GM18868 (cell line): ENCODE data around the gene WNT2B.

Experiments used
- ATAC-seq: cut with Tn5 transposase; IDR thresholded peaks from one replicate; pipeline ENCODE4 v1.9.1; 2021; ENCODE audit warnings: mild to moderate bottlenecking, moderate library complexity; ENCODE audit not compliant: unreplicated experiment

Gene WNT2B

DNA sequence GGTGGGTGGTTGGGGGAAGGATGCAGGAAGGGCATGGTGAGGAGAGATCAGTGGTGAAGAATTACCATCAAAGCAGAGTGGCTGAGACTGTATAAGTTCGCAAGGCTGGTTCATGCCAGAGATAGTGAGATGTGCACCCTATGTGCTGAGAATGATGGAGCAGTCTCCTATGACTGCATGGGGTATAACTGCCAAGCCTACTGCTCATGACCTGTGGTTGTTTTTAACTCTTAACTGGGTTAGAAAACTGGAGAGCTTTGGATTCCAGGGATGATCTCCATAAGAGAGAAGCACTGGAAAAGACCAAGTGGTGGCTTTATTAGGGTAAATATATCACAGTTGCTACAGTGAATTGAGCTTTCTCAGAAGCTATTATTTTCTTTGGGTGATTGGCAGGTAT, 16.2 kb downstream of the WNT2B start:
- no peak for ATAC-seq

DNA sequence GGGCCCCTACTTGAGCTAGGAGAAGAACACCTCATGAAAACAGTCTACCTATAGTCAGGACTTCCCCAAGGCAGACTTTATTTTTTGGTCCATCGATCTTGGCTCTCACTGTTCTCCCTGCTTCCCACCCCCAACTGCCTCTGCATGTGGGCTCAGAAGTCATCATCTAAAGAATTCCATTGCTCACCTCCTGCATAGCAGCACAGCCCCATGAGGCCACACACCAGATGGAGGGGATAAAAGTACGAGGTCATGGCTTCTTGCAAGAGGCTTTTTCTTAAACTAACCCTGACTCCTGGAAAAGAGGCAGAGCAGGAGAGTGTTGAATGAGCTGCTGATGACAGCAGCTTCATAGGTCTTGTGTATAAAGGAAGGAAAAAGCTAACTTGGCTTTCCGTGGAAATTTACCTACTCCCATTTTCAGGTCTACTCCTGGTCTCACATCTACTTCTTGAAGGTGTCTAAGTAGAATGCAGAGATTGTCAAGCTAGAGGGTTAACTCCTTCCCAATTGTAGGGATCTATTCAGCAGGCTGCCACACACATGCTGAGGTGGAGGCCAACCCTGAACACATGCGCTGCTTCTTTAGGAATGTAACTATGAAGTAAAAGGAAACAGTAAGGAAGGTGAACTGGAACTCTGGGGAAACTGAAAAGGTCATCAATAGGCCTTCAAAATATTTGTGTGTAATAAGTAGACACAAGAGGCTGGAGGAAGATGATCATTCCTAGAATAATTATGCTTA, 18.7 kb downstream of the WNT2B start:
- ATAC-seq: no peak

DNA sequence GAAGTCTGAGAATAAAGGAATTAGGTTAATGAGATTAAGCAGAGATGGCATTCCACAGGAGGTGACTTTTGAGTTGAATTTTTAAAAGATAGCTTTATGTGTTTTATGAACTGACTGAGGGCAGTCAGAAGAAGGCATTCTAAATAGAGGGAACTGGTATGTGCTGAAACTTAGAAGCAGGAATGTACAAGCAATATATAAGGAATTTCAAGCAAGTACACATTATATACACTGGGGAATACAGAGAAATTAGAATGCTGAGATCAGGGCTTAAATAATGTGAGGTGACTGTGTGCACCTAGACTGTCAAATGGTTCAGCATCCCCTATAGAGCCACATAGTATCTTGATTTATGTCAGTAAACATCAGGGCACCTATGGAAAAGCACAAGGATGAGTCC, 19.3 kb downstream of the WNT2B start:
- no peak for ATAC-seq

DNA sequence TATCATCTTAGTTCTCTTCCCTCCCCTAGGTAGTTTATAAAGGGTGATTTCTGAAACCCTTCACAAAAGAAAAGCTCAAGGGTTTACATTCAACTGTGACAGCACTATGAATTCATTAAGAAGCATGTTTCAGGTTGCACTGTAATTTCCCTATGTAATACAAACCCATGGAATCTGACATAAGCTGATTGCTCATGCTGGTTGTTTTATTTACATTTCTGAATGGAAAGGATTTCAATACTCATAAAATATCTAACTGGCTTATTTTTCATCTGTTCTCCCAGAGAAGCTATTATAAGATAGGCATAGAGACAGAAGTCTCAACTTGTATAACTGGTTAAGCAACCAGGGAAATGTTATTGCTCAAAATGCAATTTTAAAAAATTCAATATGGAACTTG, 20.5 kb downstream of the WNT2B start:
- ATAC-seq: no peak

DNA sequence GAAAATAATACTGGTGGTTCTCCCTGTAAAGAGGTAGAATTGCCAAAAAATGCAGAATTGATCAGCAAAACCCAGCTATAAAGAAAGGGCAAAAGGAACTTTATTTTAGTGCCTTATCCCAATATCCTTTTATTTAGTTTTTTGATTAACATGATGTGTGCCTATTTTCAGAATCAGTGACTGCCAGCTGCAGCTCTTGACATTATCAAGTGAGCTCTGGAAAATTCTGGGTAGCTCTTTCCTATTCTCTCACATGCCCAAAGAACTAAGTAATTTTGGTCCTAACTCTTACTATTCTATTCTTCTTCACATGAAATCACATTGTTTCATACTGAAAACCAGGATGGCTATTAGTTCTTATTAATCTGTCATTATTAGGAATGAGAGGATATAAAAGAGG, 22.1 kb downstream of the WNT2B start:
- no peak for ATAC-seq

DNA sequence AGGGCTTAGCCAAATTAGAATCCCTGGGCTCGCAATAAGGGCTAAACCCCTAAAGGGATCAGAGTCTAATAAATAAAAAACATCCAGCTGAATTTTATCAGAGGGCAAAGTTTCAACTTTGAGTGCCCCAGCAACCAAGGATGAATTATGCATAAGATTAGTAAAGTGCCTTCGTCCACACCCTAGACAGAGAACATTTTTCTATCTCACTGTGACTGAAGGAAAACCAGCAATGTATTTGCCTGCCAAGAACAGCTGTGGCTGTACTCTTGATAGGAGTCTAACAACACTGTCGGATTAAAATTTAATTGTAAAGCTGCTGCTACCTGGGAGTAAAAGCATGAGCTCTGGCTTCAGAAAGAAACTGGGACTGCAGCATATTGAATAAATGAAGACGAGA, 23.3 kb downstream of the WNT2B start:
- no peak for ATAC-seq

DNA sequence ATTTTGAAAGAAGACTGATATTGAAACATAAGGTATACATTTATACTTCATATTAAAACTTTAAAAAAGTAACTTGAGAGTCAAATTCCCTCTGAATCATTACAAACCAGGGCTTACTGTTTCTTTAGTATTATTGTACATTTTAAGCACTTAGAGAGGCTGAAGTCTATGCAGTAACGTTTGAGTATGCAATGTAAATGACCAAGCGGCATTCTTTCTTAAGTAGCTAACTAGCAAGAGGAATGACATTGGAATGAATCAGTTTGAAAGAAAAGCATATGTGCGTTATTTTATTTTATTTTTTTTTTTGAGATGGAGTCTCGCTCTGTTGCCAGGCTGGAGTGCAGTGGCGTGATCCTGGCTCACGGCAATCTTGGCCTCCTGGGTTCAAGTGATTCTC, 24.3 kb downstream of the WNT2B start:
- ATAC-seq: no peak

DNA sequence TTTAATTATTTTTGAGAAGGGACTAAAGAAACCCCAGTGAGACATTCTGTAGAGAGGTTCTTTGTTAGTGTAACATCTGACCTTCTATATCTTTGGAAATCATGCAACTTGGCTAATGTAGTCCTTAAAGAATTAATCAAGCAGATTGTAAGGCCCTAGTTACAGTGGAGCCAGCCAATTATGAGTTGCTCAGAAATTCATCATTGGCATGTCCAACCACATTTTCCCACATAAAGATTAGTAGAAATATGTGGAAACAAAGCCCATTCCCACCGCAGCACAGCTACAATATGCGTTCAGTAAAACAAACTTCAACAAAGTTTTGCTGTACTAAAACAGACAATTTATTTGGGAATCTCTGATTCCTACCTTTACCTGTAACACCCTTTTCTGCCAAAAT, 27.8 kb downstream of the WNT2B start:
- no peak for ATAC-seq

DNA sequence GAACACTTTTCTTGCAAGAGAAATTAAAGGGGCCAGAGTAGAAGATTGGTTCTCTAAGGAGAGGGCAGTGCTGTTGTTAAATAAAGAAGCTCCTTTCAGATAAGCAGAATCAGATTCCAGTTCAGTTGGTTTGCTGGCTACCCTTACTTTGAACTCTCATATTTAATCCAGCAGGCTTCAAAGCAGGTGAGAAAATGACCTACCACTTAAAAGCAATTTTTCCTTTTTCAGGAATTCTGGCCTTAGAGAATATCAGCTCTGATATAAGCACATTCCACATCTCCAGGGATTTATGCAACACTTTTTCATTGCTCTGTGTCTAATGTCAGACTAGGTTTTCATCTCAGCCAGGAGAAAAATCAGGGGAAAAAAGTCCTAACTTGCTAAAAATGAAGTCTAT, 28.7 kb downstream of the WNT2B start:
- ATAC-seq: no peak

DNA sequence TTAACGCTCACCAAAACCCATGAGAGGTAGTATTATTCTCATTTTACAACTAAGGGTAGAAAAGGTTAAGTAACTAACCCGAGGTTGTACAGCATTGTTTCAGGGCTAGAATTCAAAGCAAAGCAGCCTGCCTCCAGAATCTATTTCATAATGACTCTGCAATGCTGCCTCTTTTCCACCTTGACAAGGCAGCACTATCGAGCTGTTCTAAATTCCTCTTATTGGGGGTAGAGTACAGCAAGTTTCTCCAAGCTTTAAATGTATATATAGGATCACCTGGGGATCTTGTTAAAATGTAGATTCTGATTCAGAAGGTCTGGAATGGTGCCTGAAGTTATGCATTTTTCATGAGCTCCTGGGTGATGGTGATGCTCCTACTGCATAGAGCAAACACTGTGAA, 30.1 kb downstream of the WNT2B start:
- ATAC-seq: no peak

DNA sequence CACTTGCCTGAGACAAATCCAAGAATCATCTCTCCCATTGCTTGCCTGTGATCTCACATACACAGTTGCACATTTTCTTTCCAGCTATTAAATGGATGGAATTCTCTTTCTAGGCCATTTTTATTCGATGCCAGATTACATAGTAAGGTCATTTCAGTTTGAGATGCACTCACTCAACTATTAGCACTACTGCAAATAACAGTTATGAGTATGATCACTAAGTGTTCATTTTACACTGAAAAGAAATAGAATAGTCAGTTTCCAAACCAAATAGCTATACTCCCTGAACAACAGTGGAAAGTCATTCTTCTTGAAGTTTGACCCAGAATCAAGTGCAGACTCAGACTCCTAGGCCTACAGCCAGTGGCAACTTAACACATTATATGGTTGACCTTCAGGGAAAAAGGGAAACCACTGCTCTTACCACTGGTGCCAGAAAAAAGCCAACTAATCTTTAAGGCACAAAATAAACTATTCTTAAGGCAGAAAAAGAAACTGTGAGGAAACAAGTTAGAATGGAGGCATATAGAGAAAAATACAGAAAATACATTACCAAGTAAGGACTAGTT, 31.5 kb downstream of the WNT2B start:
- no peak for ATAC-seq

DNA sequence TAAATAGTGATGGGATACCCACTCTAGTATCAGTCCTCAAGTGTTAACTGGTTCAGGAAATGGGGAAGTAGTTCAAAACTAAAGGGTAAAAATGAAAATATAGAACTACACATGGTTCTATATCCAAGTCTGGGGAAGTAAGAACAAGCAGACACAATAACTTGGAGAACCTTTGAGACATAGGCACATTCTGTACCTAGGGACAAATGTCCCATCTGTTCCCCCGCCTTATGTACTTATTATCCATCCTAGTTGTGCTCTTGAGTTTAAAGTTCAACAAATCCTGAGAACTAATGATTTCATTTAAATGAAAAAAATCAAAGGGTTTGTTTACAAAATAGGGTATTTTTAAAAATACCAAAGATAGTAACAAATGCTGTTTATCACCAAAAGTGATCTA, 32.5 kb downstream of the WNT2B start:
- ATAC-seq: no peak

DNA sequence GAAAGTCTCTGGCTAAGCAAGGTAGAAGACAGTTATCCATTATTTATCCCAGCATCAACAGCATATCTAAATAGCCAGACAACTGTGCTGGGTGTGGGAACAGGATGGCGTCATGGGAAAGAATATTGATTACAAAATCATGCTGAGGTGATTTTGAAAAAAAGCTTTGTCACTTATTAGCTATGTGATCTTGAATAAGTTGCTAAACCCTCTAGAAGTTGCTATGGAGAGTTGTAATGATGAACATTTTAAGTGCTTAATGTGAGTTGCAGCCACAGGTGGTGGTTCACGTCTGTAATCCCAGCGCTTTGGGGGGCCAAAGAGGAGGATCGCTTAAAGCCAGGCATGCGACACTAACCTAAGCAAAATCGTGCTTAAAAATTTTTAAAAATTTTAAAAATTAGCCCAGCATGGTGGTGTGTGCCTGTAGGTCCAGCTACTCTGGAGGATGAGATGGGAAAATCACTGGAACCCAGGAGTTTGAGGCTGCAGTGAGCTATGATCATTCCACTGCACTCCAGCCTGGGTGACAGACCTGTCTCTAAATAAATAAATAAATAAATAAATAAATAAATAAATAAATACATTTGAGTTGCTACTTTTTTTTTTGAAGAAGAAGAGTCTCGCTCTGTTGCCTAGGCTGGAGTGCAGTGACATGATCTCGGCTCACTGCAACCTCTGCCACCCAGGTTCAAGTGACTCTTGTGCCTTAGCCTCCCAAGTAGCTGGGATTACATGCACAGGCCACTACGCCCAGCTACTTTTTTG, 33.6 kb downstream of the WNT2B start:
- ATAC-seq: no peak

DNA sequence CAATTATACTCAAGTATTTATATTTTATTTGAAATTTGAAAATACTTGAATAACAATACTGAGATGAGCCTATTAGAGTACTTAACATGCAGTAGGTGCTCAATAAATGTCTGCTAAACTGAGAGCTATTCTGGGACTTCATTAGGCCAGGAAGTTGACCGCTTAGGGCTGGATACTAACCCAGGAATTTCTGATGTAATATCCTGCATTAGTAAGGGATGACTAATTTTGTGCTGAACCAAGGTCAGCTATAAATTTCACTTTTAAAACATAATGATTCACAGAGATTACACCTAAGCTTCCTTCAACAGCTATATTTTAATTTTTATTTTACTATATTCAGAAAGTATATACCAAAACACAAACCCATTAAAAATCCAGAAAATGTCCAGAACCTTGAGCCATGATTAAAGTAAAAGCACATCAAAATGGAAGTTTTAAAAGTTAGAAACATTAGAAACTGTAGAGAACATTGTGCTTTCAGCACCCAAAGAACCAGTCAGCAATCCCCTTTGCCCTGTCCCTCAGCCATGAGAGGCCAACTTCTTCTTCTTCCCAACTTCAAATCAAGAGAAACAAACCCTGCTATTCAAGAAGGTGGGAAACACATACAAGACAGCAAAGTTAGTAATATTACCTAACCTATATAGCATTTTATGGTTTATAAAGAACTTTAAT, 35.4 kb downstream of the WNT2B start:
- no peak for ATAC-seq

DNA sequence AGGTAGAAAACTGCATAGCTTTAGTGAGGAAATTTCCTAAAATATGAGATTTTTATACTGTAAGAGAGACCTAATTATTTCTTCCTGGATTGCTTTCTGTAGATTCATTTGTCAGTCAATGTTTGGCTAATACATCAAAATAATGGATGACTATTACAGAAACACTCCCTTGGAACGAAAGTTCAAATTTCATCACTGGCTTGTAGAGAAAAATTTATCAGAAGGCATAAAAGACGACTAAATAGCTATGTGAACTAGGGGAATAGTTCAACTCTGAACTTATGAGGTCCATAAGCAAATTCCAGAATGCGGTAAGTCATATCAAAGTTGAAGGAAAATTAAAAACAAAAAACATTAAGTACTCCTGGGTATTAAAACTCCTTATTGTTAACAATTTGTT, 36.0 kb downstream of the WNT2B start:
- ATAC-seq: no peak

DNA sequence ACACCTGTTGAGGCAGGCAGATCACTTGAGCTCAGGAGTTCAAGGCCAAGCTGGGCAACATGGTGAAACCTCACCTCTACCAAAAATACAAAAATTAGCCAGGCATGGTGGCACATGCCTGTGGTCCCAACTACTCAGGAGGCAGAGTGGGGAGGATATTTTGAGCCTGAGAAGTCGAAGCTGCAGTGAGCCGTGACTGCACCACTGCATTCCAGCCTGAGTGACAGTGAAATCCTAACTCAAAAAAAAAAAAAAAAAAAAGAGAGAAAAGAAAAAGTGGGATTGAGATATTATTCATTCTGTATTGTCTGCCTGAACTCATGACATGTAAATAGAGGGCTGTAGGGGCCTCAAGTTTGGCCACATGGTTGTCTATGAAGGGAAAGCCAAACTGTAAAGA, 37.3 kb downstream of the WNT2B start:
- ATAC-seq: no peak

DNA sequence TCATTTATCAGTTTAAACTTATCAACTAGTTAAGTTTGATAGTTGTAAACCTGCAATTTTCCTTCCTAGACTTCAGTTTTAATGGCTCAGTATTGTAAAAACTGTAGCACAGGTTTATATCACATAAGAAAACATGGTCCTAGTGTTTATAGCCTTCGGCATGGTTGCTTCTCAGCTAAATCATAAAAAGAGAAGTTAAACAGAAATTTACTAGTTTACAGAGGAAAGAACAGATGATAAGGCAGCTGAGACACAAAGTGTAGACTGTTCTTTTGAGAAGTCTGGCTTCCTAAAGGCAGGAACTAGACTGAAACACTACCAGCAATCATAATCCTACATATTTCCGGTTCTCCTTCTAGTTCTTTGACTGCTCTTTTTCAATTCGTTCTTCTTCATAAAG, 39.8 kb downstream of the WNT2B start:
- ATAC-seq: no peak

DNA sequence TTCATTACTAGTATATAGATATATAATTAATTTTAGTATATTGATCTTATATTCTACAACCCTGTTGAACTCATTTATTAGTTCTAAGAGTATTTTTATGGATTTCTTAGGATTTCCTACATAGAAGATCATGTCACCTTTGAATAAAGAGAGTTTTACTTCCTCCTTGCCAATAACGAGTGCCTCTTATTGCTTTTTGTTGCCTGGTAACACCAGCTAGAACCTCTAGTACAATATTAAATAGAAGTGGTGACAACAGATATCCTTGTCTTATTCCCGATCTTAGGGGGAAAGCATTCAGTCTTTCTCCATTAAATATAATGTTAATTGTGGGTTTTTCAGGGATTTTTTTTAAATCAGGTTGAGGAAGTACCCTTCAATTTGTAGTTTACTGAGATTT, 40.8 kb downstream of the WNT2B start:
- no peak for ATAC-seq

DNA sequence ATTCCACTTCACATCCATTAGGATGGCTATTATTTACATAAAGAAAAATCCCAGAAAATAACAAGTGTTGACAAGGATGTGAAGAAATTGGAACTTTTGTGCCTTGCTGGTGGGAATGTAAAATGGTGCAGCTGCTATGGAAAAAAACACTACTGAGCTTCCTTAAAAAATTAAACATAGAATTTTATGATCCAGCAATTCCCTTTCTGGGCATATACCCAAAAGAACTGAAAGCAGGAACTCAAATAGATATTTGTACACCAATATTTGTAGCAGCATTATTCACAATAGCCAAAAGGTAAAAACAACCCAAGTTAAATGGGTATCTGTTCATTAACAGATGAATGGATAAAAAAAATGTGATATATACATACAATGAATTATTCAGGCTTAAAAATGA, 45.6 kb downstream of the WNT2B start:
- ATAC-seq: no peak

DNA sequence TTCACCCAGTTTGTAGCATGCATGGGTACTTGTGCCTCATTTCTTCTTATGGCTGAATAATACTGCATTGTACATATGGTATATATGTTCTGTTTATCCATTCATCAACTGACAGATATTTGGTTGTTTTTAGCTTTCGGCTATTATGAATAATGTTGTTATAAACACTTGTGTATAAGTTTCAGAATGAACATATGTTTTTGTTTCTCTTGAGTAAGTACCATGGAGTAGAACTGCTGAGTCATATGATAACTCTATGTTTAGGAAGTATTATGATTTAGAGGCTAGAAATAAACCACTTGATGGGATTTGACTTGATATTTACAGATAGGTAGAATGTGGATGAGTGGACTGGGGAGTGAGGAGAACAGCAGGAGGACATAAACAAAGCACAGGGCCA, 48.6 kb downstream of the WNT2B start:
- no peak for ATAC-seq

DNA sequence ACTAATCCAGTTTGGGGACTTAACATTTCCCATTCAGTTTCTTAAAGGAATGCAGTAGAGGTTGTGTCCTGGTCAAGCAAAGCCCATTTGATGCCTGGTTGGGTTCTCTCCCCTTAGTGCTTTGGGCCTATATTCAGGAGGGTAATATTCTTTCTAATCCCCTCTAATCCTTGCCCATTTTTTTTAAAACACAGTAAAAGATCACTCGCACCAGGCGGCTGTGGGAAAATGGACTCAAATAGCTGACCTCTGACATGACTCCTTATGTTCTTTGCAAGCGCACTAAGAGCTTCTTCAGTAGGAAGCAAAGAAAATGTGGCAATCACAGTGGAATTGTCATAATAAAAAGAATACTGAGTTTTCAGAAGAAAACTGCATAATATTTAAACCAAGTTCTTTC, 49.9 kb downstream of the WNT2B start:
- no peak for ATAC-seq

DNA sequence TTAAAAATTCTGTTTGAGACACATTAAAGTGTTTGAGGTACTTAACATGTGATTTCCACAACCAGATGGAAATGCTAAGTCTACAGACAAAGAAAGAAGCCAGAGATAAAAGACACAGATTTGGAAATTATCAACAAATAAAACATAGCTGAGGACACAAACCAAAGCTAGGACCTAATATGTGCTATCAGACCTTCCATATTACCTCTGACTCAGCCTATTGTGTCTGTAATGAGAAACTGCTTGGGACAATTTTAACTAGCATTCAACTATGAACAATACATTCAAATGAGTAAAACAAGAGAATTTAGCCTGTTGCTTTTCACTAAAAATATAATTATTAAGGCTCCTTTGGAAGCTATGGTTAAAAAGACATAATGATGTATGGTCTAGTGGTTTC, 54.6 kb downstream of the WNT2B start:
- no peak for ATAC-seq
